GM10248 (cell line): ENCODE results near the gene CACNA1C.

Experiments used
- CTCF ChIA-PET: fragments of 300-600 bp; sonication (Branson Sonifier 250); formaldehyde crosslinking; extraction: SDS; loops from one replicate; lab custom pipeline; 2021; ENCODE audit warnings: antibody characterized with exemption; lab: Yijun Ruan, JAX
- POLR2A ChIA-PET: fragments of 350-650 bp; sonication (Branson Sonifier 250); formaldehyde crosslinking; extraction: SDS; loops from one replicate; lab custom pipeline; 2020; ENCODE audit warnings: antibody characterized with exemption; lab: Yijun Ruan, JAX
- DNase-seq: peaks from one replicate; pipeline ENCODE4 v3.0.0; 2012; ENCODE audit errors: extremely low spot score
- TF ChIP-seq, protein P1 (sequence below): IDR thresholded peaks from 2 replicates; pipeline ENCODE4 v1.5.1; 2012; ENCODE audit warnings: mild to moderate bottlenecking, low read depth; ENCODE audit errors: extremely low read depth, missing control alignments, control extremely low read depth

The CACNA1C gene

DNA sequence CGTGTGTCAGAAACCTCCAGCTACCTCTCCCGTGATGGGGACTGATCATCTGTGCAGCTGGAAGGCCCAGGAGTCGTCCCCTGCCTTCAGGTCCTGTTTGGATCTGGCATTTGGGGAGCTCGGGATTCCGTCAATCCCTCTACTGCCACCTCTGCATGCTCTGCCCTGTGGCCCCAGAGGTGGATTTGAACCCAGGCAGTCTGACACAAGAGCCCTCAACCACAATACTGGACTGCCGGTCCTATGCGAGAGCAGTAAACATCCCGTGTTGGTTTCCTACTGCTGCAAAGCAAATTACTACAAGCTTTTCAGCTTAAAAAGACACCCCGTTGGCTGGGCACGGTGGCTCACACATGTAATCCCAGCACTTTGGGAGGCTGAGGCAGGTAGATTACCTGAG, 620.1 kb downstream of the CACNA1C start:
- no peak for DNase-seq
- POLR2A ChIA-PET, result no interaction called here
- TF ChIP-seq, protein P1, sequence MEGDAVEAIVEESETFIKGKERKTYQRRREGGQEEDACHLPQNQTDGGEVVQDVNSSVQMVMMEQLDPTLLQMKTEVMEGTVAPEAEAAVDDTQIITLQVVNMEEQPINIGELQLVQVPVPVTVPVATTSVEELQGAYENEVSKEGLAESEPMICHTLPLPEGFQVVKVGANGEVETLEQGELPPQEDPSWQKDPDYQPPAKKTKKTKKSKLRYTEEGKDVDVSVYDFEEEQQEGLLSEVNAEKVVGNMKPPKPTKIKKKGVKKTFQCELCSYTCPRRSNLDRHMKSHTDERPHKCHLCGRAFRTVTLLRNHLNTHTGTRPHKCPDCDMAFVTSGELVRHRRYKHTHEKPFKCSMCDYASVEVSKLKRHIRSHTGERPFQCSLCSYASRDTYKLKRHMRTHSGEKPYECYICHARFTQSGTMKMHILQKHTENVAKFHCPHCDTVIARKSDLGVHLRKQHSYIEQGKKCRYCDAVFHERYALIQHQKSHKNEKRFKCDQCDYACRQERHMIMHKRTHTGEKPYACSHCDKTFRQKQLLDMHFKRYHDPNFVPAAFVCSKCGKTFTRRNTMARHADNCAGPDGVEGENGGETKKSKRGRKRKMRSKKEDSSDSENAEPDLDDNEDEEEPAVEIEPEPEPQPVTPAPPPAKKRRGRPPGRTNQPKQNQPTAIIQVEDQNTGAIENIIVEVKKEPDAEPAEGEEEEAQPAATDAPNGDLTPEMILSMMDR, result no peak
- CTCF ChIA-PET, result interaction anchor here (1.2 to 1.5 kb wide), 2 partner anchors 32 to 369 kb away, joined by 3 to 4 read pairs; no protein-coding TSS in a partner anchor

GRCh38 chr12:2673966-2674810, 621.4 kb downstream of the CACNA1C start:
- ChIA-PET POLR2A (interaction anchor here (0.7 kb wide), 1 partner anchor 64 kb away, joined by 3 read pairs; no protein-coding TSS in a partner anchor), CTCF (interaction anchor here (1.5 kb wide), 1 partner anchor 367 kb away, joined by 4 read pairs; no protein-coding TSS in a partner anchor)
- no peak for DNase-seq
- TF ChIP-seq, protein P1, result no peak

DNA sequence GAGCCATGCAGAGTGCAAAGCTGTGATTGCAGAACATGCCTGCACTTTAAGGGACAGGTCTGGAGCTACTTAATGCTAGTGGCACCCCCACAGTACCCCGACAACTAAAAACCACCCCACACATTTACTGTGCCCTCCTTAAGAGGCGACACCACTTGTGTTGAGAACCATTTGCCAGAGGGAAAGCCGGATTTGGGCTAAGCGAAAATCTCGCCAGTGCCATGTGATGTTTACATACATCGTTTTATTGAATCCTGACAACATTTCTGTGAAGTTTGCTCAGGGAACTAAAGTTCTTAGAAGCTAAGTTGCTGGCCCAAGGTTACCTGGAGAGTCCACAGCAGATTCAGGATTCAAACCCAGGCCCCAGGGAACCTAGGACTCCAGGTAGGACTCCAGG, 623.0 kb downstream of the CACNA1C start:
- CTCF ChIA-PET, result no interaction called here
- TF ChIP-seq, protein P1, result no peak
- DNase-seq, result no peak
- POLR2A ChIA-PET, result no interaction called here

- TF ChIP-seq, protein P1, result no peak
- ChIA-PET CTCF (no interaction called here), POLR2A (no interaction called here)
- DNase-seq, result no peak
Measured at GRCh38 chr12:2677142-2677880, 624.5 kb downstream of the CACNA1C start.

GRCh38 chr12:2678426-2678825, 625.6 kb downstream of the CACNA1C start:
- no peak for DNase-seq
- CTCF ChIA-PET, result no interaction called here
- TF ChIP-seq, protein P1, result no peak
- POLR2A ChIA-PET, result no interaction called here

GRCh38 chr12:2679068-2679815, 626.5 kb downstream of the CACNA1C start:
- POLR2A ChIA-PET, result no interaction called here
- CTCF ChIA-PET, result interaction anchor here (1.3 kb wide), 1 partner anchor 105 kb away, joined by 3 read pairs; no protein-coding TSS in a partner anchor
- TF ChIP-seq, protein P1, result no peak
- DNase-seq, result no peak
